Astrocyte (in vitro differentiated cells and primary cell): Measurements from ENCODE around the gene SPATA18. TPM values are rescaled to one million over a fixed set of nuclear protein-coding genes. Genes with fewer than 3 reads are reported as not detected.
"Not testable (repeated sequence)": the region's sequence is repeated elsewhere in the genome, so short reads cannot be mapped to it uniquely, and the experiment has no call there.

ENCODE experiments used
- DNase-seq: peaks from one replicate; pipeline ENCODE4 v3.0.0-alpha.2; 2010; ENCODE audit warnings: low read depth
- FAIRE-seq: peaks from 2 replicates; lab custom pipeline; 2011; peaks lifted over from hg19 to GRCh38; lab: Jason Lieb, UNC
- H2AFZ ChIP-seq: 2 replicates; pipeline ENCODE4 v1.6.0; 2012; ENCODE audit warnings: low read depth, low read length, inconsistent platforms
- H3K27ac ChIP-seq: 2 replicates; pipeline ENCODE4 v1.5.1; 2011; ENCODE audit warnings: low read depth, low read length, inconsistent platforms
- H3K27me3 ChIP-seq: 2 replicates; pipeline ENCODE4 v1.6.0; 2011; ENCODE audit warnings: low read length, inconsistent platforms; ENCODE audit not compliant: insufficient read depth
- H3K36me3 ChIP-seq: 2 replicates; pipeline ENCODE4 v1.5.1; 2011; ENCODE audit warnings: low read length, inconsistent platforms; ENCODE audit not compliant: insufficient read depth
- H3K4me1 ChIP-seq: 2 replicates; pipeline ENCODE4 v1.5.1; 2011; ENCODE audit warnings: low read length, inconsistent platforms; ENCODE audit not compliant: insufficient read depth
- H3K4me2 ChIP-seq: 2 replicates; pipeline ENCODE4 v1.6.0; 2012; ENCODE audit warnings: low read length, inconsistent platforms
- H3K4me3 ChIP-seq: 2 replicates; pipeline ENCODE4 v1.5.1; 2011; ENCODE audit warnings: low read depth, mild to moderate bottlenecking, low read length, inconsistent platforms; ENCODE audit not compliant: insufficient read depth
- H3K79me2 ChIP-seq: 2 replicates; pipeline ENCODE4 v1.6.0; 2012; ENCODE audit warnings: mild to moderate bottlenecking, low read length, inconsistent platforms; ENCODE audit not compliant: insufficient read depth
- H3K9ac ChIP-seq: 2 replicates; pipeline ENCODE4 v1.6.0; 2012; ENCODE audit warnings: mild to moderate bottlenecking, low read length, inconsistent platforms
- H3K9me3 ChIP-seq: 2 replicates; pipeline ENCODE4 v1.5.1; 2012; ENCODE audit warnings: low read depth, mild to moderate bottlenecking, low read length, inconsistent platforms; ENCODE audit not compliant: insufficient read depth
- H4K20me1 ChIP-seq: 2 replicates; pipeline ENCODE4 v1.6.0; 2012; ENCODE audit warnings: low read length, inconsistent platforms; ENCODE audit not compliant: insufficient read depth
- H3K27ac Mint-ChIP-seq: one replicate; pipeline ENCODE4 v1.8.0; 2021; ENCODE audit warnings: mild to moderate bottlenecking, mixed read lengths; ENCODE audit not compliant: unreplicated experiment
- H3K27me3 Mint-ChIP-seq: one replicate; pipeline ENCODE4 v1.8.0; 2021; ENCODE audit warnings: low read depth, mixed read lengths; ENCODE audit not compliant: unreplicated experiment
- H3K36me3 Mint-ChIP-seq: one replicate; pipeline ENCODE4 v1.8.0; 2021; ENCODE audit warnings: low read depth, mixed read lengths; ENCODE audit not compliant: unreplicated experiment
- H3K4me1 Mint-ChIP-seq: one replicate; pipeline ENCODE4 v1.8.0; 2021; ENCODE audit warnings: low read depth, mixed read lengths; ENCODE audit not compliant: unreplicated experiment
- H3K4me3 Mint-ChIP-seq: one replicate; pipeline ENCODE4 v1.8.0; 2021; ENCODE audit warnings: mild to moderate bottlenecking, moderate library complexity, mixed read lengths; ENCODE audit not compliant: unreplicated experiment
- H3K9me3 Mint-ChIP-seq: one replicate; pipeline ENCODE4 v1.8.0; 2021; ENCODE audit warnings: mild to moderate bottlenecking, mixed read lengths; ENCODE audit not compliant: unreplicated experiment
- EZH2 ChIP-seq: IDR thresholded peaks from 2 replicates; pipeline ENCODE4 v1.6.1; 2012; ENCODE audit warnings: mild to moderate bottlenecking, low read length, inconsistent platforms; ENCODE audit not compliant: insufficient read depth
- total RNA-seq: library from RNA; stranded (reverse); gene quantifications from 2 replicates; pipeline ENCODE4 v1.2.1, GENCODE V29; 2021
- TF ChIP-seq, protein P1 (sequence below): IDR thresholded peaks from 2 replicates; pipeline ENCODE4 v1.5.1; 2011; ENCODE audit warnings: low read depth, mild to moderate bottlenecking, inconsistent platforms, low read length, moderate library complexity; ENCODE audit not compliant: insufficient read depth

SPATA18 gene
- total RNA-seq, 1 donor from 2014 or later: 20.7 TPM

DNA sequence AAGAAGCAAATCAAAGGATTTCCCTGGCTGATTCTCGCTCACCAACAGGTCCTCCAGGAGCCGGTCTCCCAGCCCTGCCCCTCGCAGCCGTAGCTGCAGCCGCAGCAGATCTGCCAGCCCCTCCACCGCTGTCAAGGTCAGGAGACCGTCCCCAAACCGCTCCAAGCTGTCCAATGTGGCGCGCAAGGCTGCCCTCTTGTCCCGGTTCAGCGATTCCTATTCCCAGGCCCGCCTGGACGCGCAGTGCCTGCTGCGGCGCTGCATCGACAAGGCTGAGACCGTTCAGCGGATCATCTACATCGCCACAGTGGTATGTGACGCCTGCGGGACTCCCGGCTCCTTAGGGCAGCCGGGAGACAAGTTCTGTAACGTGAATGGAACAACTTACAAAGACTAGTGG is 25.6 kb downstream of the SPATA18 start:
- Histone ChIP-seq H3K9me3 (no peaks in the 10 kb centered on the region), H2AFZ (no peak overlapping the region), H3K36me3 (no peaks in the 10 kb centered on the region), H3K4me1 (no peaks in the 10 kb centered on the region), H4K20me1 (no peaks in the 10 kb centered on the region), H3K27ac (no peak overlapping the region), H3K79me2 (no peaks in the 10 kb centered on the region), H3K4me3 (no peak overlapping the region), H3K4me2 (peak overlapping the region; percentile 73), H3K9ac (no peak overlapping the region), H3K27me3 (no peaks in the 10 kb centered on the region)
- Mint-ChIP-seq H3K4me3 (no peak overlapping the region), H3K27me3 (peaks cover 20% of the 10 kb centered on the region), H3K27ac (no peak overlapping the region), H3K36me3 (peaks cover 26% of the 10 kb centered on the region), H3K4me1 (no peaks in the 10 kb centered on the region), H3K9me3 (peaks cover 3% of the 10 kb centered on the region)
- no peak for DNase-seq
- TF ChIP-seq EZH2: no peak
- TF ChIP-seq, protein P1, sequence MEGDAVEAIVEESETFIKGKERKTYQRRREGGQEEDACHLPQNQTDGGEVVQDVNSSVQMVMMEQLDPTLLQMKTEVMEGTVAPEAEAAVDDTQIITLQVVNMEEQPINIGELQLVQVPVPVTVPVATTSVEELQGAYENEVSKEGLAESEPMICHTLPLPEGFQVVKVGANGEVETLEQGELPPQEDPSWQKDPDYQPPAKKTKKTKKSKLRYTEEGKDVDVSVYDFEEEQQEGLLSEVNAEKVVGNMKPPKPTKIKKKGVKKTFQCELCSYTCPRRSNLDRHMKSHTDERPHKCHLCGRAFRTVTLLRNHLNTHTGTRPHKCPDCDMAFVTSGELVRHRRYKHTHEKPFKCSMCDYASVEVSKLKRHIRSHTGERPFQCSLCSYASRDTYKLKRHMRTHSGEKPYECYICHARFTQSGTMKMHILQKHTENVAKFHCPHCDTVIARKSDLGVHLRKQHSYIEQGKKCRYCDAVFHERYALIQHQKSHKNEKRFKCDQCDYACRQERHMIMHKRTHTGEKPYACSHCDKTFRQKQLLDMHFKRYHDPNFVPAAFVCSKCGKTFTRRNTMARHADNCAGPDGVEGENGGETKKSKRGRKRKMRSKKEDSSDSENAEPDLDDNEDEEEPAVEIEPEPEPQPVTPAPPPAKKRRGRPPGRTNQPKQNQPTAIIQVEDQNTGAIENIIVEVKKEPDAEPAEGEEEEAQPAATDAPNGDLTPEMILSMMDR: no peak
- FAIRE-seq: no peak

DNA sequence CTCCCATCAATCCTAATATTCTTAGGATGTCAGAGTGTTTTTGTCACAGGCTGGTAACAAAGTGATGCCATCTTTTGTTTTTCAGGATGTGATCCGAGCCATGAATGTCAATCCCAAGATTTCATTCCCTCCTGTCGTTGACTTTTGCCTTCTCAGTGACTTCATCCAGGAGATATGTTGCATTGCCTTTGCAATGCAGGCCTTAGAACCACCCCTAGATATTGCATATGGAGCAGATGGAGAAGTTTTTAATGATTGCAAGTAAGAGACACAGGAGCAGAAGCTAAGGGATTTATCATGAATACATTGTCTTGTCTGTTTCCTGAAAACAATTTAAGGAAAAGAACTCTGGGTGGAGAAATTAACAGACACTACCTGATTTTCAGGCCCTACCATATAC is 28.6 kb downstream of the SPATA18 start:
- no peak overlapping the region for H3K4me2 ChIP-seq
- DNase-seq (no peak), FAIRE-seq (no peak)
- no peak overlapping the region for H3K4me3 ChIP-seq
- Mint-ChIP-seq H3K4me3 (no peak overlapping the region), H3K9me3 (peaks cover 3% of the 10 kb centered on the region), H3K36me3 (peaks cover 23% of the 10 kb centered on the region), H3K27me3 (peaks cover 13% of the 10 kb centered on the region), H3K27ac (no peak overlapping the region), H3K4me1 (no peaks in the 10 kb centered on the region)
- no peaks in the 10 kb centered on the region for H3K9me3 ChIP-seq
- no peaks in the 10 kb centered on the region for H3K36me3 ChIP-seq
- H4K20me1 ChIP-seq: no peaks in the 10 kb centered on the region
- no peaks in the 10 kb centered on the region for H3K27me3 ChIP-seq
- TF ChIP-seq, protein P1: no peak
- TF ChIP-seq EZH2: no peak
- H3K9ac ChIP-seq: no peak overlapping the region
- H3K79me2 ChIP-seq: no peaks in the 10 kb centered on the region
- no peaks in the 10 kb centered on the region for H3K4me1 ChIP-seq
- no peak overlapping the region for H2AFZ ChIP-seq
- no peak overlapping the region for H3K27ac ChIP-seq

DNA sequence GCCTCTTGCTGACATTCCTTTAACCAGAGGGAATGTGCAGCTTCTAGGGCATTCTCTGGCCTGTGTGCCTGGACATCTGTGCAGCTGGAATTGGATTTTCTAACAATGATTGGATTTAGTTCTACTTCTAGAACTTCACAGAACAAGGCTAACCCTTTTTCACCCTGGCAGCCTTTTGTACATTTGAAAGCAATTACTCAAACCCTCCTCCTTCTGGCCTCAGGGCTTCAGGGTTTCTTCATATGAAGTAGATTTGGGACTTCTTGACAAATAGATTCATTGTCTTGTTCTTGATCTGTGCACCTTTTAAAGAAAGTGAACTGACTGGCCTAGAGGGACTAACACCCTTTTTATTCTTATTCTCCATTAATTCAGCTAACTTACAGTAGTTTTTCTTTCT is 30.1 kb downstream of the SPATA18 start:
- no peak overlapping the region for H3K27ac Mint-ChIP-seq
- Histone ChIP-seq H3K4me2 (no peak overlapping the region), H3K79me2 (no peaks in the 10 kb centered on the region), H2AFZ (no peak overlapping the region), H3K27ac (no peak overlapping the region), H3K9me3 (no peaks in the 10 kb centered on the region), H4K20me1 (no peaks in the 10 kb centered on the region), H3K4me3 (no peak overlapping the region), H3K4me1 (no peaks in the 10 kb centered on the region), H3K27me3 (no peaks in the 10 kb centered on the region), H3K36me3 (no peaks in the 10 kb centered on the region), H3K9ac (no peak overlapping the region)
- DNase-seq (no peak), FAIRE-seq (no peak)
- no peak overlapping the region for H3K4me3 Mint-ChIP-seq
- H3K27me3 Mint-ChIP-seq: no peaks in the 10 kb centered on the region
- peaks cover 16% of the 10 kb centered on the region for H3K36me3 Mint-ChIP-seq
- H3K4me1 Mint-ChIP-seq: no peaks in the 10 kb centered on the region
- peaks cover 3% of the 10 kb centered on the region for H3K9me3 Mint-ChIP-seq
- no peak for TF ChIP-seq EZH2
- TF ChIP-seq, protein P1: no peak

DNA sequence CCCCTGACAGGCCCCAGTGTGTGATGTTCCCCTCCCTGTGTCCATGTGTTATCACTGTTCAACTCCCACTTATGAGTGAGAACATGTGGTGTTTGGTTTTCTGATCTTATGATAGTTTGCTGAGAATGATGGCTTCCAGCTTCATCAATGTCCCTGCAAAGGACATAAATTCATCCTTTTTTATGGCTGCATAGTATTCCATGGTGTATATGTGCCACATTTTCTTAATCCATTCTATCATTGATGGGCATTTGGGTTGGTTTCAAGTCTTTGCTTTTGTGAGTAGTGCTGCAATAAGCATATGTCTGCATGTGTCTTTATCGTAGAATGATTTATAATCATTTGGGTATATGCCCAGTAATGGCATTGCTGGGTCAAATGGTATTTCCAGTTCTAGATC is 35.3 kb downstream of the SPATA18 start:
- not testable (repeated sequence) for H3K4me2 ChIP-seq, H3K27ac ChIP-seq, H3K27me3 Mint-ChIP-seq, H3K4me3 Mint-ChIP-seq, FAIRE-seq, H4K20me1 ChIP-seq, H3K79me2 ChIP-seq, DNase-seq, H3K9ac ChIP-seq, H3K36me3 ChIP-seq, H2AFZ ChIP-seq, H3K27me3 ChIP-seq, H3K4me1 ChIP-seq, H3K27ac Mint-ChIP-seq, H3K4me1 Mint-ChIP-seq, H3K4me3 ChIP-seq, H3K9me3 ChIP-seq, H3K9me3 Mint-ChIP-seq
- peaks cover 12% of the 10 kb centered on the region for H3K36me3 Mint-ChIP-seq
